HepG2 (cell line): ENCODE measurements around the gene TAF12. TPM values are rescaled to one million over a fixed set of nuclear protein-coding genes. Genes with fewer than 3 reads are reported as not detected.

ENCODE experiments used
- ARNT2 ChIP-seq: sonication (generic); formaldehyde crosslinking; IDR thresholded peaks from 2 replicates; pipeline ENCODE4 v1.8.0; 2022; ENCODE audit warnings: mild to moderate bottlenecking, low read depth, missing genetic modification reagents, moderate library complexity
- FLYWCH1 ChIP-seq: sonication (generic); formaldehyde crosslinking; IDR thresholded peaks from 2 replicates; pipeline ENCODE4 v1.8.1; 2023; ENCODE audit warnings: mild to moderate bottlenecking, missing genetic modification reagents
- FOXA1 ChIP-seq, 2 experiments: fragments of 450-650 bp in 1 of 2; sonication (generic) in 1 of 2; formaldehyde crosslinking in 1 of 2; IDR thresholded peaks; 2 replicates each; pipeline versions ENCODE4 v1.4.0 to v1.6.1; 2016 to 2020; ENCODE audit warnings: missing genetic modification reagents in 1 of 2
- HNF4A ChIP-seq: sonication (generic); formaldehyde crosslinking; IDR thresholded peaks from 2 replicates; pipeline ENCODE4 v1.4.0; 2020; ENCODE audit warnings: missing genetic modification reagents
- KDM5A ChIP-seq: fragments of 200-600 bp; sonication (generic); IDR thresholded peaks from 2 replicates; pipeline ENCODE4 v1.7.0; 2018; ENCODE audit warnings: antibody characterized with exemption, mild to moderate bottlenecking, low read length, borderline replicate concordance
- MEF2D ChIP-seq: sonication (generic); formaldehyde crosslinking; IDR thresholded peaks from 2 replicates; pipeline ENCODE4 v1.5.1; 2020; ENCODE audit warnings: mild to moderate bottlenecking, missing genetic modification reagents
- NCOA2 ChIP-seq: sonication (generic); formaldehyde crosslinking; IDR thresholded peaks from 2 replicates; pipeline ENCODE4 v1.8.0; 2022; ENCODE audit warnings: inconsistent platforms
- POGK ChIP-seq: sonication (generic); formaldehyde crosslinking; conservative IDR thresholded peaks from 2 replicates; pipeline ENCODE4 v1.8.0; 2022; ENCODE audit warnings: mild to moderate bottlenecking, moderate library complexity, missing genetic modification reagents
- POLR2A ChIP-seq, 2 experiments: IDR thresholded peaks; 2 replicates each; pipeline ENCODE4 v1.6.1; 2011; ENCODE audit warnings: low read depth in 2 of 2, low read length in 2 of 2, mild to moderate bottlenecking in 1 of 2, moderate library complexity in 1 of 2; ENCODE audit not compliant: insufficient read depth in 1 of 2
- PRDM10 ChIP-seq: sonication (generic); formaldehyde crosslinking; IDR thresholded peaks from 2 replicates; pipeline ENCODE4 v1.4.0; 2020; ENCODE audit warnings: low read depth, missing genetic modification reagents
- TMF1 ChIP-seq: sonication (generic); formaldehyde crosslinking; IDR thresholded peaks from 2 replicates; pipeline ENCODE4 v1.8.1; 2022; ENCODE audit warnings: low read depth, missing genetic modification reagents
- ZNF235 ChIP-seq: sonication (generic); formaldehyde crosslinking; IDR thresholded peaks from 2 replicates; pipeline ENCODE4 v1.8.1; 2023; ENCODE audit warnings: mild to moderate bottlenecking, missing genetic modification reagents, borderline replicate concordance
- ZNF329 ChIP-seq: sonication (generic); formaldehyde crosslinking; IDR thresholded peaks from 2 replicates; pipeline ENCODE4 v1.9.0; 2021; ENCODE audit warnings: low read depth, mild to moderate bottlenecking, missing genetic modification reagents
- ZNF414 ChIP-seq: sonication (generic); formaldehyde crosslinking; IDR thresholded peaks from 2 replicates; pipeline ENCODE4 v1.5.0; 2020; ENCODE audit warnings: missing genetic modification reagents
- ZNF558 ChIP-seq: sonication (generic); formaldehyde crosslinking; IDR thresholded peaks from 2 replicates; pipeline ENCODE4 v1.9.0; 2022; ENCODE audit warnings: mild to moderate bottlenecking, missing genetic modification reagents, borderline replicate concordance
- ZNF678 ChIP-seq: sonication (generic); formaldehyde crosslinking; IDR thresholded peaks from 2 replicates; pipeline ENCODE4 v1.4.0; 2020; ENCODE audit warnings: mild to moderate bottlenecking, missing genetic modification reagents
- ZNF724P ChIP-seq: sonication (generic); formaldehyde crosslinking; IDR thresholded peaks from 2 replicates; pipeline ENCODE4 v1.8.0; 2022; ENCODE audit warnings: missing genetic modification reagents, borderline replicate concordance
- polyA plus RNA-seq, 8 experiments: library from polyadenylated mRNA; depleted of rRNA in 3 of 8; stranded (reverse) in 7 of 8; unstranded in 1 of 8; fragments of >200 nt; fragmentation: Illumina TruSeq in 4 of 8; extraction: Trizol in 4 of 8; gene quantifications; 2 replicates each; pipeline versions ENCODE4 v1.2.1 to v1.2.3, GENCODE V29; 2011 to 2016; ENCODE audit warnings: low read depth in 4 of 8, missing spikeins in 1 of 8, mixed read lengths in 1 of 8; ENCODE audit not compliant: insufficient read depth in 1 of 8
- total RNA-seq, 5 experiments: library from RNA; depleted of rRNA; stranded (reverse); fragments of >200 nt; fragmentation: Illumina TruSeq; extraction: Trizol; gene quantifications; 2 replicates each; pipeline ENCODE4 v1.2.3, GENCODE V29; 2016; ENCODE audit warnings: low read depth in 1 of 5
- TF ChIP-seq, protein P1 (sequence below), 2 experiments: sonication (generic) in 1 of 2; formaldehyde crosslinking in 1 of 2; IDR thresholded peaks; 2 replicates each; pipeline versions ENCODE4 v1.4.0 to v1.6.1; 2016 to 2020; ENCODE audit warnings: borderline replicate concordance in 1 of 2, low read depth in 1 of 2, mild to moderate bottlenecking in 1 of 2, missing genetic modification reagents in 1 of 2

The TAF12 gene
- total and polyA plus RNA-seq, 2 of the 13 experiments (the other 11 are each of a cell fraction or from before 2014, with no cell fraction given), result 16.3 to 17.1 TPM

DNA sequence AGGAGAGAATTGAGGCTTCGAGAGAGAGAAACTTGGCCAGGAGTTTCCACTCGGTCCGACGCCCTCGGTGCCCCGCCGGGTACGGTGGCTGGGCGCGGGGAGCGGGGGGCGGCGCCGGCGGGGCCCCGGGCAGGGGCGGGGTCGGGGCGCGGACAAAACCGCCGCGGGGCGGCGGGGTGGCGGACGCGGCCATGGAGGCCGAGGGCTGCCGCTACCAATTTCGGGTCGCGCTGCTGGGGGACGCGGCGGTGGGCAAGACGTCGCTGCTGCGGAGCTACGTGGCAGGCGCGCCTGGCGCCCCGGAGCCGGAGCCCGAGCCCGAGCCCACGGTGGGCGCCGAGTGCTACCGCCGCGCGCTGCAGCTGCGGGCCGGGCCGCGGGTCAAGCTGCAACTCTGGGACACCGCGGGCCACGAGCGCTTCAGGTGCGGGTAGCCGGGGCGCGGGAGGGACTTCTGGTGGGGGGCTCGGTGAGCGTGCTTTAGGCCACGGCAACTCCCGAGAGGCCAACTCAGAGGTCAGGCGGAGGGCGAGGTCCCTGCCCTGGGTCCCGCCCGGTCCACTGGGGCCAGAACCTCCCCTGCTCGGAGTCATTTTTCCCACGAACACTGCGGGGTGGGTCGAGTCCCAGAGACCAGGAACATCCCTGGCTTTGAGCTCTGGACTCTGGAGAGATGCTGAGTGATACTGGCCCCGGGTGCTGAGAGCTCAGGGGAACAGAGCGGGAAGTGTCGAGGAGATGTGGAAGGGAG, 50.4 kb downstream of the TAF12 start (continued):
- TF ChIP-seq ZNF414 (CRISPR knock-in tag) (no peak), PRDM10 (no peak), NCOA2 (no peak), HNF4A (CRISPR knock-in tag) (peak; percentile 55), POLR2A (IDR thresholded peaks at IDR 0.05; ENCODE audit: insufficient read depth in 1 of 2, low read depth in 2 of 2, low read length in 2 of 2) (peak; percentile 23 to 78; a peak in 3 of 4 replicates), POGK (0 out of 2 replicates have a peak, but pooled peaks have one; percentile 21), ZNF558 (CRISPR knock-in tag) (no peak), ZNF724P (CRISPR knock-in tag) (peak; percentile 88; the same call in 1 of the 2 replicates), ARNT2 (CRISPR knock-in tag) (peak; percentile 78), TMF1 (no peak), MEF2D (CRISPR knock-in tag) (peak; percentile 22; the same call in 1 of the 2 replicates), ZNF235 (CRISPR knock-in tag) (no peak), KDM5A (no peak), FLYWCH1 (CRISPR knock-in tag) (no peak), ZNF329 (CRISPR knock-in tag) (no peak), ZNF678 (CRISPR knock-in tag) (no peak), FOXA1 (IDR thresholded peaks at IDR 0.05) (no peak), FOXA1 (CRISPR knock-in tag; IDR thresholded peaks at IDR 0.05) (no peak)
- TF ChIP-seq, protein P1, sequence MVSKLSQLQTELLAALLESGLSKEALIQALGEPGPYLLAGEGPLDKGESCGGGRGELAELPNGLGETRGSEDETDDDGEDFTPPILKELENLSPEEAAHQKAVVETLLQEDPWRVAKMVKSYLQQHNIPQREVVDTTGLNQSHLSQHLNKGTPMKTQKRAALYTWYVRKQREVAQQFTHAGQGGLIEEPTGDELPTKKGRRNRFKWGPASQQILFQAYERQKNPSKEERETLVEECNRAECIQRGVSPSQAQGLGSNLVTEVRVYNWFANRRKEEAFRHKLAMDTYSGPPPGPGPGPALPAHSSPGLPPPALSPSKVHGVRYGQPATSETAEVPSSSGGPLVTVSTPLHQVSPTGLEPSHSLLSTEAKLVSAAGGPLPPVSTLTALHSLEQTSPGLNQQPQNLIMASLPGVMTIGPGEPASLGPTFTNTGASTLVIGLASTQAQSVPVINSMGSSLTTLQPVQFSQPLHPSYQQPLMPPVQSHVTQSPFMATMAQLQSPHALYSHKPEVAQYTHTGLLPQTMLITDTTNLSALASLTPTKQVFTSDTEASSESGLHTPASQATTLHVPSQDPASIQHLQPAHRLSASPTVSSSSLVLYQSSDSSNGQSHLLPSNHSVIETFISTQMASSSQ (IDR thresholded peaks at IDR 0.05; ENCODE audit: low read depth), result no peak
- TF ChIP-seq, protein P1 (CRISPR knock-in tag; IDR thresholded peaks at IDR 0.05; ENCODE audit: borderline replicate concordance), result no peak
